Esophagus muscularis mucosa (tissue), 4 donors: Measurements from ENCODE around the gene CCR3.

Source experiments
- CTCF ChIP-seq, 3 experiments: fragments of 200-600 bp in 2 of 3; fragments of 450-650 bp in 1 of 3; sonication (generic) in 2 of 3; IDR thresholded peaks; one replicate each; pipeline ENCODE4 v1.5.1; 2017 to 2019; ENCODE audit warnings: antibody characterized with exemption in 3 of 3, mild to moderate bottlenecking in 2 of 3, moderate library complexity in 1 of 3
- EP300 ChIP-seq: sonication (generic); formaldehyde crosslinking; IDR thresholded peaks from one replicate; pipeline ENCODE4 v1.6.1; 2017; ENCODE audit warnings: antibody characterized with exemption
- POLR2A ChIP-seq: fragments of 450-650 bp; IDR thresholded peaks from one replicate; pipeline ENCODE4 v1.6.1; 2017; ENCODE audit warnings: antibody characterized with exemption, moderate library complexity, mild to moderate bottlenecking, low read depth
- POLR2AphosphoS5 ChIP-seq, 2 donors: sonication (generic); formaldehyde crosslinking; IDR thresholded peaks; one replicate each; pipeline ENCODE4 v1.6.1; 2017; ENCODE audit warnings: antibody characterized with exemption in 2 of 2

DNA sequence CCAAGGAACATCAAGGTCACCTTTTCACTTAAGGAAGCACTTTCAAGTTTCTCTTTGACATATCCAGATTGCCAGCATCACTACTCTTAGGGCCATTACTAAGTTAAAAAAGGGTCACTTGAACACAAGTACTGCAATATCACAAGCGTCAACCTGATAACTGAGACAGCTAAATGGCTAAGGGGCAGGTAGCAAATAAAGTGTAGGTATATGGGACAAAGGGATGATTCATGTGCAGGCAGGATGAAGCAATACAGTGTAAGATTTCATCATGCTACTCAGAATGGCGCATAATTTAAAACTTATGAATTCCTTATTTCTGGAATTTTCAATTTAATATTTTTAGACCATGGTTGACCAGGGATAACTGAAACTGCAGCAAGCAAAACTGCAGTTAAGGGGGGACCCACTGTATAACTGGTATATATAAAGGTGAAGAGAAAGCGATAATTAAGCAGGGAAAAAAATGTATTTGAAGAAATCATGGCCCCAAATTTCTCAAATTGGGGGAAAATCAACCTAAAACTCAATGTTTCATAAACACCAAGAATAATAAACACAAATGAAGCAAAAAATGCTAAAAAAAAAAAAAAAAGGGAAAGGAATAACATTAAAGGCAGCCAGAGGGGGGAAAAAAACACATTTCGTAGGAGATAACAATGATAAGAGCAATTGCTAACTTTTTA is 47.2 kb upstream of the CCR3 start:
- no peak for TF ChIP-seq EP300
- no peak for TF ChIP-seq CTCF (IDR thresholded peaks at IDR 0.05)
- TF ChIP-seq POLR2A: no peak
- TF ChIP-seq POLR2AphosphoS5 (IDR thresholded peaks at IDR 0.05): no peak
